Measurements from ENCODE around the gene NCEH1. TPM values are rescaled to one million over a fixed set of nuclear protein-coding genes. Genes with fewer than 3 reads are reported as not detected.
"Not testable (repeated sequence)": the region's sequence is repeated elsewhere in the genome, so short reads cannot be mapped to it uniquely, and the experiment has no call there.

Gene NCEH1
- total and polyA plus RNA-seq, 7 donors = 1.6 to 12.8 (median 3.2) TPM

GRCh38 chr3:172595664-172596393 is 115.0 kb downstream of the NCEH1 start:
- TF ChIP-seq POLR2A (IDR thresholded peaks at IDR 0.05) = no peak
- TF ChIP-seq EP300 (IDR thresholded peaks at IDR 0.05) = no peak
- no peak for TF ChIP-seq POLR2AphosphoS5 (IDR thresholded peaks at IDR 0.05)
- peak; percentile 40 to 72 (median 64) for TF ChIP-seq CTCF (IDR thresholded peaks at IDR 0.05)
- no peaks in the 10 kb centered on the region for H3K27me3 ChIP-seq
- DNase-seq = no peak
- peaks cover 0 to 7% (median 4%) of the 10 kb centered on the region in 4 donors for H3K4me1 ChIP-seq
- no peaks in the 10 kb centered on the region for H3K36me3 ChIP-seq
- intact Hi-C loops (cut with DNase I) = loop anchor here (1.0 kb wide), 1 partner anchor 106 kb away; no protein-coding TSS in a partner anchor
- WGBS, 2 donors = 0 to 6% methylated on average over 7 of the region's 7 CpGs
- no peaks in the 10 kb centered on the region for H3K9me3 ChIP-seq
- peak overlapping the region in 3 of 4 donors; percentile 13 to 32 (median 28) for H3K4me3 ChIP-seq
- H3K27ac ChIP-seq = peak overlapping the region; percentile 59 to 71 (median 68)

GRCh38 chr3:172594900-172595663 is 115.8 kb downstream of the NCEH1 start:
- peak overlapping the region; percentile 59 to 71 (median 68) for H3K27ac ChIP-seq
- intact Hi-C loops (cut with DNase I); H3K9me3 ChIP-seq; DNase-seq; H3K27me3 ChIP-seq; H3K36me3 ChIP-seq; H3K4me3 ChIP-seq; H3K4me1 ChIP-seq: not testable (repeated sequence)
- 21 to 64% methylated on average over 11 of the region's 11 CpGs for WGBS, 2 donors

- Histone ChIP-seq H3K36me3 (no peaks in the 10 kb centered on the region), H3K4me1 (peaks cover 0 to 7% (median 4%) of the 10 kb centered on the region in 4 donors), H3K27ac (no peak overlapping the region), H3K4me3 (no peak overlapping the region), H3K27me3 (no peaks in the 10 kb centered on the region), H3K9me3 (no peaks in the 10 kb centered on the region)
- no peak for DNase-seq
- 97% methylated on average over 11 of the region's 11 CpGs for WGBS, 2 donors
- intact Hi-C loops (cut with DNase I) = no loop called here
- TF ChIP-seq POLR2A (IDR thresholded peaks at IDR 0.05) (no peak), POLR2AphosphoS5 (IDR thresholded peaks at IDR 0.05) (no peak), CTCF (IDR thresholded peaks at IDR 0.05) (no peak), EP300 (IDR thresholded peaks at IDR 0.05) (no peak)
These were observed 117.8 kb downstream of the NCEH1 start for GRCh38 chr3:172592898-172593669.

GRCh38 chr3:172591876-172592771 is 118.7 kb downstream of the NCEH1 start:
- intact Hi-C loops (cut with DNase I) = no loop called here
- 44 to 84% methylated on average over 11 of the region's 11 CpGs for WGBS, 2 donors
- no peaks in the 10 kb centered on the region for H3K36me3 ChIP-seq
- H3K9me3 ChIP-seq = no peaks in the 10 kb centered on the region
- H3K4me3 ChIP-seq = no peak overlapping the region
- no peak for DNase-seq
- TF ChIP-seq EP300 (IDR thresholded peaks at IDR 0.05) (no peak), POLR2A (IDR thresholded peaks at IDR 0.05) (no peak), CTCF (IDR thresholded peaks at IDR 0.05) (no peak), POLR2AphosphoS5 (IDR thresholded peaks at IDR 0.05) (no peak)
- no peak overlapping the region for H3K27ac ChIP-seq
- peaks cover 0 to 7% (median 4%) of the 10 kb centered on the region in 4 donors for H3K4me1 ChIP-seq
- H3K27me3 ChIP-seq = no peaks in the 10 kb centered on the region

Data from sigmoid colon (tissue), 7 donors.